Peyer's patch (tissue), 4 donors: ENCODE data around the gene HCRTR2. TPM values are rescaled to one million over a fixed set of nuclear protein-coding genes. Genes with fewer than 3 reads are reported as not detected.

Experiments used
- DNase-seq, 3 donors: peaks; one replicate each; pipeline ENCODE4 v3.0.0-alpha.2; 2017 to 2019
- H3K27ac ChIP-seq, 4 donors: fragments of 200-600 bp; sonication (generic); one replicate each; pipeline ENCODE4 v1.5.1; 2016 to 2019
- H3K27me3 ChIP-seq, 2 donors: fragments of 200-600 bp; sonication (generic); one replicate each; pipeline ENCODE4 v1.5.1; 2019
- H3K36me3 ChIP-seq, 3 donors: fragments of 200-600 bp; sonication (generic); one replicate each; pipeline ENCODE4 v1.5.1; 2016 to 2019
- H3K4me1 ChIP-seq, 4 donors: fragments of 200-600 bp; sonication (generic); one replicate each; pipeline ENCODE4 v1.5.1; 2016 to 2019
- H3K4me3 ChIP-seq, 4 donors: fragments of 200-600 bp; sonication (generic); 1 replicate in 3 of 4; 2 replicates in 1 of 4; pipeline ENCODE4 v1.5.1; 2016 to 2019; ENCODE audit warnings: mild to moderate bottlenecking in 1 of 4
- H3K9me3 ChIP-seq, 4 donors: fragments of 200-600 bp; sonication (generic); one replicate each; pipeline ENCODE4 v1.5.1; 2016 to 2019; ENCODE audit warnings: mild to moderate bottlenecking in 1 of 4
- CTCF ChIP-seq, 6 experiments: fragments of 450-650 bp in 4 of 6; fragments of 200-600 bp in 2 of 6; sonication (generic) in 1 of 6; IDR thresholded peaks; one replicate each; pipeline ENCODE4 v1.5.1; 2017 to 2019; ENCODE audit warnings: antibody characterized with exemption in 6 of 6, mild to moderate bottlenecking in 3 of 6, moderate library complexity in 1 of 6
- POLR2A ChIP-seq, 2 donors: fragments of 450-650 bp; IDR thresholded peaks; one replicate each; pipeline ENCODE4 v1.5.1; 2017; ENCODE audit warnings: antibody characterized with exemption in 2 of 2, mild to moderate bottlenecking in 2 of 2, moderate library complexity in 2 of 2
- total RNA-seq, 4 donors: library from RNA; depleted of rRNA; stranded (reverse); fragments of >200 nt; gene quantifications; one replicate each; pipeline ENCODE4 v1.1.0, GENCODE V29; 2016

HCRTR2 gene
- total RNA-seq, 4 donors from 2014 or later: not detected

- H3K27me3 ChIP-seq: peaks cover 0 to 6% of the 10 kb centered on the region in 2 donors
- H3K4me3 ChIP-seq: no peak overlapping the region
- H3K4me1 ChIP-seq: peaks cover 0 to 6% (median 0%) of the 10 kb centered on the region in 4 donors
- TF ChIP-seq POLR2A (IDR thresholded peaks at IDR 0.05) (no peak), CTCF (IDR thresholded peaks at IDR 0.05) (no peak)
- DNase-seq: no peak
- no peaks in the 10 kb centered on the region for H3K9me3 ChIP-seq
- H3K27ac ChIP-seq: no peak overlapping the region
- H3K36me3 ChIP-seq: no peaks in the 10 kb centered on the region
Observed at GRCh38 chr6:55176958-55177357, 2.6 kb downstream of the HCRTR2 start.

GRCh38 chr6:55180258-55180657 lies 5.9 kb downstream of the HCRTR2 start:
- no peak for DNase-seq
- Histone ChIP-seq H3K36me3 (no peaks in the 10 kb centered on the region), H3K9me3 (no peaks in the 10 kb centered on the region), H3K4me1 (no peaks in the 10 kb centered on the region), H3K4me3 (no peak overlapping the region), H3K27ac (no peak overlapping the region), H3K27me3 (no peaks in the 10 kb centered on the region)
- TF ChIP-seq POLR2A (IDR thresholded peaks at IDR 0.05) (no peak), CTCF (IDR thresholded peaks at IDR 0.05) (no peak)

- no peaks in the 10 kb centered on the region for H3K4me1 ChIP-seq
- H3K4me3 ChIP-seq: no peak overlapping the region
- no peaks in the 10 kb centered on the region for H3K9me3 ChIP-seq
- DNase-seq: no peak
- H3K27ac ChIP-seq: no peak overlapping the region
- H3K36me3 ChIP-seq: no peaks in the 10 kb centered on the region
- TF ChIP-seq CTCF (IDR thresholded peaks at IDR 0.05) (no peak), POLR2A (IDR thresholded peaks at IDR 0.05) (no peak)
- H3K27me3 ChIP-seq: no peaks in the 10 kb centered on the region
Observed at GRCh38 chr6:55182016-55182650, 7.8 kb downstream of the HCRTR2 start.

GRCh38 chr6:55184782-55185530 lies 10.6 kb downstream of the HCRTR2 start:
- no peak for TF ChIP-seq POLR2A (IDR thresholded peaks at IDR 0.05)
- TF ChIP-seq CTCF (IDR thresholded peaks at IDR 0.05): no peak
- Histone ChIP-seq H3K4me1 (no peaks in the 10 kb centered on the region), H3K36me3 (no peaks in the 10 kb centered on the region), H3K27ac (no peak overlapping the region), H3K4me3 (no peak overlapping the region), H3K9me3 (no peaks in the 10 kb centered on the region), H3K27me3 (no peaks in the 10 kb centered on the region)
- no peak for DNase-seq

- TF ChIP-seq POLR2A (IDR thresholded peaks at IDR 0.05) (no peak), CTCF (IDR thresholded peaks at IDR 0.05) (no peak)
- no peaks in the 10 kb centered on the region for H3K36me3 ChIP-seq
- H3K27me3 ChIP-seq: no peaks in the 10 kb centered on the region
- H3K27ac ChIP-seq: no peak overlapping the region
- no peak overlapping the region for H3K4me3 ChIP-seq
- no peak for DNase-seq
- no peaks in the 10 kb centered on the region for H3K4me1 ChIP-seq
- H3K9me3 ChIP-seq: no peaks in the 10 kb centered on the region
Observed at GRCh38 chr6:55198715-55199114, 24.4 kb downstream of the HCRTR2 start.
